Measurements from ENCODE around the gene MCF2L.
"Not testable (repeated sequence)": the region's sequence is repeated elsewhere in the genome, so short reads cannot be mapped to it uniquely, and the experiment has no call there.

MCF2L gene

GRCh38 chr13:113057084-113057483 is 88.1 kb downstream of the MCF2L start:
- no peak for DNase-seq

GRCh38 chr13:113057559-113057958 is 88.5 kb downstream of the MCF2L start:
- not testable (repeated sequence) for DNase-seq

DNA sequence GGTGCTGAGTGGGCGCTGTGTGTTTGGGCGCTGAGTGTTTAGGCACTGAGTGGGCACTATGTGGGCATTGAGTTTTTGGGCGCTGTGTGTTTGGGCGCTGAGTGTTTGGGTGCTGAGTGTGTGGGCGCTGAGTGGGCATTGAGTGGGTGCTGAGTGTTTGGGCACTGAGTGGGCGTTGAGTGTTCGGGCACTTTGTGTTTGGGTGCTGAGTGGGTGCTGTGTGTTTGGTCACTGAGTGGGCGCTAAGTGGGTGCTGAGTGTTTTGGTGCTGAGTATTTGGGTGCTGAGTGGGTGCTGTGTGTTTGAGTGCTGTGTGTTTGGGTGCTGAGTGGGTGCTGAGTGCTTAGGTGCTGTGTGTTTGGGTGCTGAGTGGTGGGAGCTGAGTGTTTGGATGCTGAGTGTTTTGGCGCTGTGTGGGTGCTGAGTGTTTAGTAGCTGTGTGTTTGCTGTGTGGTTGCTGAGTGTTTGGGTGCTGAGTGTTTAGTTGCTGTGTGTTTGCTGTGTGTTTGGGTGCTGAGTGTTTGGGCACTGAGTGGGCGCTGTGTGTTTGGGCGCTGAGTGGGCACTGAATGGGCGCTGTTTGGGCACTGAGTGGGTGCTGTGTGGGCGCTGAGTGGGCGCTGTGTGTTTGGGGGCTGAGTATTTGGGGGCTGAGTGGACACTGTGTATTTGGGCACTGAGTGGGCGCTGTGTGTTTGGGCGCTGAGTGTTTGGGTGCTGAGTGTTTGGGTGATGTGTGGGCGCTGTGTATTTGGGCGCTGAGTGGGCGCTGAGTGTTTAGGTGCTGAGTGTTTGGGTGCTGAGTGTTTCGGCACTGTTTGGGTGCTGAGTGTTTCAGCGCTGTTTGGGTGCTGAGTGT is 89.3 kb downstream of the MCF2L start:
- no peak for DNase-seq

GRCh38 chr13:113058988-113059850 is 90.2 kb downstream of the MCF2L start:
- DNase-seq, result no peak

GRCh38 chr13:113059891-113060290 is 90.9 kb downstream of the MCF2L start:
- no peak for DNase-seq

- DNase-seq, result no peak
These were observed 91.7 kb downstream of the MCF2L start for GRCh38 chr13:113060557-113061270.

- no peak for DNase-seq
These were observed 92.2 kb downstream of the MCF2L start for GRCh38 chr13:113061271-113061625.

- DNase-seq, result no peak
These were observed 92.9 kb downstream of the MCF2L start for GRCh38 chr13:113061796-113062425.

- DNase-seq, result no peak
These were observed 93.7 kb downstream of the MCF2L start for GRCh38 chr13:113062691-113063090.

DNA sequence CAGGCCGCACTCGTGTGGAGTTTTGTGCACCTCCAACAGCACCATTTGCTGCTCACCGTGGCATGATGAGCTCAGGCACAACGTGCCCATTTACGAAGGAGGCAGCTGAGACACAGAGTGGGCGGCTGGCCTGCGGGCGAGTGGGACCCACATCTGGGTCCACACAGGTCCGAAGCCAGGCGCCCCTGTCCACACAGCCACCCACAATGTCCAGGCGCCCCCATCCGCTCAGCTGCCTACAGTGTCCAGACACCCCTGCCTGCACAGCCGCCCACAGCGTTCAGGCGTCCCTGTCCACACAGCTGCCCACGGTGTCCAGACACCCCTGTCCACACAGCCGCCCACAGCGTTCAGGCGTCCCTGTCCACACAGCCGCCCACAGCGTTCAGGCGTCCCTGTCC is 94.1 kb downstream of the MCF2L start:
- no peak for DNase-seq

DNA sequence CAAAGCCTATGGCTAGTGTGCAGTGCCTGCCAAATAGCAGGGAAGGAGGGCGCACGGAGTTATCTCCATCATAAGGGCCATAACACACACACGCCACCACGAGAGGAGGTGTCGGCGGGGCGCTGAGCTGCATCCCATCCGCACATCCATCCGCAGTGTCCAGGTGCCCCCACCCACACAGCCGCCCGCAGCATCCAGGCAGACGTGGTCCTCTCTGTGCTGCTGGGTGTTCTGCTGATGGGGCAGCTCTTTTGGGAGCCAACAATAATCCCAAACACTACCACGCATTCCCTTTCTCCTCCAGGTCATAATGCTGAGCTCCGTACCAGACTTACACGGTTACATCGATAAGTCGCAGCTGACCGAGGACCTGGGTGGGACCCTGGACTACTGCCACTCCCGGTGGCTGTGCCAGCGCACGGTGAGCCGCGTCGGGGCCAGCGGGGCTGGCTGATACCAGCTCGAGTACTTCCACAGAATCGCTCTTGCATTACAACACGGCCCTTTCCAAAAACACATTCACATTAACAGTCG is 95.1 kb downstream of the MCF2L start:
- DNase-seq, result no peak

DNA sequence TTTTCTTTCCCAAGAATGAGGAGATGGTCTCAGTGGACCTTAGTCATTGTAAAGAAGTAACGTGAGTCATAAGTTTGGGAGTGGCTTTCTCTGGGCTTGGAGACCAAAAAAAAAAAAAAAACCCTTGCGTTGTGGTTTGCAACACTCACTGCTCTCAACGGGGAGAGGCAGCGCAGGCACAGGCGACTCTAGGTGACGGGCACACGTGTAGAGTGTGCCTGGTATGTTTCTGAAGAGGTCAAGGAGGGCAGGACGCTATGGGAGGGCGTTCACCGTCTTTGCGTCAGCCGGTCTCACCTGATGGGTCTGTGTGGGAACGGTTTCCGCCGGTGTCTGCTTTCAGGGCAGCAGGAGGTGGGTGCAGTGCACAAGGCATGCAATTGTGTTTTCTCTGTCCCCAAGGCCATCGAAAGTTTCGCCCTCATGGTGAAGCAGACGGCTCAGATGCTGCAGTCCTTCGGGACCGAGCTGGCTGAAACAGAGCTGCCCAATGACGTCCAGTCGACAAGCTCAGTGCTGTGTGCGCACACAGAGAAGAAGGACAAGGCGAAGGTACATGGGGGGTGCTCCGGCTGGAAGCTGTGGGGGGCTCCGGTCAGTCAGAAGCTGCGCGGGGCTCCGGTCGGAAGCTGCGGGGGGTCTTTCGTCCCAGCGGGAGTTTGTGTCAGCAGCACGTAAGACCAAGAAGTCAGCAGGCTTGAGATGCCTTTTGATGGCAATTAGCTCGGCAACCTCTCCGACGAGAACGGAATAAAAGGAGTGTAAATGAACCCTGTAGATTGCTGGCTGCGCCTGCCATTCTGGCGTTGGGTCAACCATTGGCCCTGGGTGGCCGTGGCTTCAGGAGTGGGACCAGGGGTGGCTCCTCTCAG is 95.8 kb downstream of the MCF2L start:
- DNase-seq, result peak; percentile 70

DNA sequence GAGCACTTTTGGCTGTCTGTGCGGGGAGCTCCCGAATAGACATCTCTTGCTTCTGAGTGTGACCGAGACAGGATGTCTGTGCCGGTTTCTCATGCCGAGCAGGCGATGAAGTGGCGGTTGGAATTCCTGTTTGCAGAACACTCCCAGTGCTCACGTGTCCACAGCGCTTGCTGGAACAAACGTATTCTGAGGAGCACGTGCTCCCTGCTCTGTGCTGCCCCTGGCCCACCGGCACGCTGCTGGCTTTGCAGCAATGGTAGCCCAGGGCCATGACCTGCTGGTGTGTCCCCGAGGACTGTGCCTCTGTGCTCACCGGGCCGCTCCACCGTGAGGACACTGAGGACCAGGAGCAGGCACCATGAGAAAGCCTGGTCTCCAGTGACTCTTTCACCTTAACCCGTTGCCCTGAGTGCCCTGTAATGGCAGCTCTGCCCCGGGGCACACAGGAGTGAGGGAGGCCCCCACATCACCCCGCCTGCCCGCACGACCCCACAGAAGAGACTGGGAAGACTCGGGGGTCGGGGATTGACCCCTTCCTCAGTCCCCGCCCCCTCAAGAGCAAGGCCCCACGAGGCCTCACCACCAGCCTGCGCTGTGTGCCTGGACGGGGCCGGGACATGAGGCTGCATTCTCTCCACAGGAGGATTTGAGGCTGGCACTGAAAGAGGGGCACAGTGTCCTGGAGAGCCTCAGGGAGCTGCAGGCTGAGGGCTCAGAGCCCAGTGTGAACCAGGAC is 96.6 kb downstream of the MCF2L start:
- no peak for DNase-seq

DNA sequence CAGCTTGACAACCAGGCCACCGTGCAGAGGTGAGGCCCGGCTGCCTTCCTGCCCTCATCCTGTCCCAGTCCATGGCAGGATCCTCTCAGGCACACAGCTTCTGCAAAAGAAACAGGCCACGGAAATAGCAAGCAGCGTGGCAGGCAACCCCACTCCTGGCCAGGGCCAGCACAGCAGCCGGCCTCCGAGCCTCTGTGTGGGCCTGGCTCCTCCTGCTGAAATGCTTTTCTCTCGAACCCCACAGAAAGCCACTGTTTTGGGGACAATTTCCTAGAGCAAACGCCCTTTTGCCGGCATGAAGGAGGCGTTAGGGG is 97.1 kb downstream of the MCF2L start:
- no peak for DNase-seq

DNA sequence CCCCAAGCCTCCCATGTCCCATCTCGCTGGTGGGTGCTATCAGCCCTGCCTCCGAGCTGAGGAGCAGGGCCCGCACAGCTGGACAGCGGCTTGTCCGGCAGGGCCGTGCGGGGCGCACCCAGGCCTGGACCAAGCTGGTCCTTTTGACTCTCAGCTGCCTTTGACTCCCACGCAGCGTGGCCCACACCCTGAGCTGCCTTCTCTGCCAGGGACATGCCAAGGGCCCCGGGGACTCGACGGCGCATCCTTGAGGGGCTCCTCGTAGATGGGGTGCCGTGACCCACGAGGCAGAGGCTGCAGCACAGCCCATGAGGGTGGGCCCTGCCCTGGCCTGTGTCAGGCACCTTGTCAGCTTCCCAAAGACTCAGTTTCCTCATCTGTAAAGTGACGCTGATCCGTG is 97.7 kb downstream of the MCF2L start:
- DNase-seq, result no peak

- no peak for DNase-seq
These were observed 101.1 kb downstream of the MCF2L start for GRCh38 chr13:113069861-113070805.

DNA sequence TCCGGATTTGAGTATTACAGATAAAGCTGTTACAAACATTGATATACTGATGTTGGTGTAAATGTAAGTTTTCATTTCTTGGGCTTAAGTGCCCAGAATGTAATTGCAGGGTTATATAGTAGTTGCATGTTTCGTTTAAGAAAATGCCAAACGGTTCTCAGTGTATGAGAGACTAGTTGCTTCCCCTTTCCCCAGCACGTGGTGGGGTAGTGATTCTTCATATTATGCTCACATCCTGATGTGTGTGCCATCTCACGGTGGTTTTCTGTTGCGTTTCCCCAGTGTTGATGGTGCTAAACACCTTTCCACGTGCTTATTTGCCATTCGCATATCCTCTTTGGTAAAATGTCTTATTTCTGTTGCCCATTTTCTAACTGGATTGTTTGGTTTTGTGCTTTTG is 101.8 kb downstream of the MCF2L start:
- no peak for DNase-seq

DNA sequence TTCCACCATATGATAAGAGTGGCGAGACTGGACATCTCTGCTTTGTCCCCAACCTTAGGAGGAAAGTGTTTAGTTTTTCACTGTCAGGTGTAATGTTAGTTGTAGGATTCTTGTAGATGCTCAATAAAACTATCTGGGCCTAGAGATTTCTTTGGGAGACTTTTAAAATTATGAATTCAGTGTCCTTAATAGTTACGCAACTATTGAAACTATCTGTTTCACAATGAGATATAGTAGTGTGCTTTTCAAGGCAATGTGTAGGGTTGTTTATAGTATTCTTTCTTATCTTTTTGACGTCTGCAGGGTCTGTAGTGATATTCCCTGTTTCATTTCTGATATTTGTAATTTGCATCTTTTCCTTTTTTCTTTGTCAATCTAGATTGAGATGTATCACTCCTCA is 103.4 kb downstream of the MCF2L start:
- no peak for DNase-seq

DNA sequence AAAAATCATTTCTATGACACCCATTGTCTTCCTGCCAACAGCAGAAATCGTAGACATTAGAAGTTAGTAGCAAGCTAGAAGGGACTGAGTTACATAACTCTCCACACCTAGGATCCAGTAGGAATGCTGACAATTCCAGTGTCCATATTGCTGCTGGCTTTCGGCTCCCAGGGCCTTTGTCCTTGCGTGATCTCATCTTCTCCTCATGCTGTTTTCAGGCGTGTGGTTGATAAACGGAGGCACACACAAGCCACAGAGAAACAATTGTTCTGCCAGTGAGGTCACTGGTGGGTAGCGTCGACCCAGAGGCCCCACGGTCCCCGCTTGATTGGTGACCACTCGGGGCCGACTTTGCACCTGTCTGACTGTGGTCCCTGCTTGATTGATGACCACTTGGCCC is 104.9 kb downstream of the MCF2L start:
- DNase-seq, result no peak

DNA sequence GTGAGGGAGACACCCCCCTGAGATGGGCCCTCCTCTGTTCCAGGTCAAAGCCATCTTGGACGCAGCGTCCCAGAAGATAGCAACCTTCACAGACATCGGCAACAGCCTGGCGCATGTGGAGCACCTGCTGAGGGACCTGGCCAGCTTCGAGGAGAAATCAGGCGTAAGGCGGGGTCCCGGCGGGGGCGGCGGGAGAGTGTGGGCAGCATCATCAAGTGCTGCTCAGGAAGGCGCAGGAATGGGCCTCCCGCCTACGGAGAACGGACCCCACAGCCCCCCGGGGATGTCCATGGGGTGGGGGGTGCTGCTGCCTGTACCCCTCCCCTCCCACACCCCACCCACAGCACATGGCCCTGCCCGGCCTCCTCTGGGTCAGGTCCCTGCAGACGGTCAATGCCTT is 105.4 kb downstream of the MCF2L start:
- no peak for DNase-seq

Data from T1000 (cell line).